Renal cortical epithelial cell (primary cell): Measurements from ENCODE around the gene GALC. TPM values are rescaled to one million over a fixed set of nuclear protein-coding genes. Genes with fewer than 3 reads are reported as not detected.

ENCODE experiments used
- DNase-seq: peaks from one replicate; pipeline ENCODE4 v3.0.0-alpha.2; 2011; ENCODE audit warnings: low read depth
- total RNA-seq: library from RNA; depleted of rRNA; stranded (reverse); fragments of >200 nt; gene quantifications from 2 replicates; pipeline ENCODE4 v1.2.3, GENCODE V29; 2014

GALC gene
- total RNA-seq, 1 donor from 2014 or later = 25.4 TPM

- DNase-seq = no peak
These were observed 37.5 kb downstream of the GALC start for GRCh38 chr14:87955501-87955900.

GRCh38 chr14:87952307-87953094 lies 40.5 kb downstream of the GALC start:
- DNase-seq = no peak

GRCh38 chr14:87944987-87945604 lies 47.9 kb downstream of the GALC start:
- DNase-seq = peak; percentile 64

GRCh38 chr14:87940894-87941293 lies 52.1 kb downstream of the GALC start:
- no peak for DNase-seq

GRCh38 chr14:87940382-87940781 lies 52.6 kb downstream of the GALC start:
- DNase-seq = no peak

- no peak for DNase-seq
These were observed 57.1 kb downstream of the GALC start for GRCh38 chr14:87935886-87936285.

- no peak for DNase-seq
These were observed 57.7 kb downstream of the GALC start for GRCh38 chr14:87935081-87935828.

GRCh38 chr14:87934185-87934584 lies 58.8 kb downstream of the GALC start:
- no peak for DNase-seq

GRCh38 chr14:87916886-87917275 lies 76.1 kb downstream of the GALC start:
- DNase-seq = no peak

- no peak for DNase-seq
These were observed 76.7 kb downstream of the GALC start for GRCh38 chr14:87916103-87916885.

GRCh38 chr14:87908550-87908949 lies 84.4 kb downstream of the GALC start:
- DNase-seq = no peak

- no peak for DNase-seq
These were observed 91.3 kb downstream of the GALC start for GRCh38 chr14:87901652-87902051.

- DNase-seq = no peak
These were observed 91.7 kb downstream of the GALC start for GRCh38 chr14:87901236-87901635.

GRCh38 chr14:87899228-87899627 lies 93.8 kb downstream of the GALC start:
- peak; percentile 57 for DNase-seq

GRCh38 chr14:87898301-87898700 lies 94.7 kb downstream of the GALC start:
- DNase-seq = no peak

GRCh38 chr14:87896393-87897380 lies 96.3 kb downstream of the GALC start:
- peak; percentile 48 for DNase-seq

GRCh38 chr14:87894920-87895319 lies 98.1 kb downstream of the GALC start:
- no peak for DNase-seq

- DNase-seq = no peak
These were observed 100.2 kb downstream of the GALC start for GRCh38 chr14:87892763-87893162.

GRCh38 chr14:87888136-87888999 lies 104.6 kb downstream of the GALC start:
- DNase-seq = no peak

- DNase-seq = no peak
These were observed 109.2 kb downstream of the GALC start for GRCh38 chr14:87883750-87884149.
